HUES6 (cell line): ENCODE measurements around the gene ZBTB8B.
"Not testable (repeated sequence)": the region's sequence is repeated elsewhere in the genome, so short reads cannot be mapped to it uniquely, and the experiment has no call there.

Experiments used
- H3K27ac ChIP-seq: 2 replicates; pipeline ENCODE4 v1.7.0; 2013; ENCODE audit warnings: low read depth, mild to moderate bottlenecking, low read length, inconsistent platforms
- H3K27me3 ChIP-seq: 2 replicates; pipeline ENCODE4 v1.6.1; 2013; ENCODE audit warnings: low read length; ENCODE audit not compliant: control insufficient read depth, insufficient read depth
- H3K36me3 ChIP-seq: 2 replicates; pipeline ENCODE4 v1.6.1; 2013; ENCODE audit warnings: low read length; ENCODE audit not compliant: control insufficient read depth, insufficient read depth
- H3K4me1 ChIP-seq: 2 replicates; pipeline ENCODE4 v1.6.1; 2013; ENCODE audit warnings: low read length; ENCODE audit not compliant: control insufficient read depth, insufficient read depth
- H3K4me3 ChIP-seq: 2 replicates; pipeline ENCODE4 v1.5.1; 2013; ENCODE audit warnings: low read depth, low read length
- H3K9ac ChIP-seq: one replicate; pipeline ENCODE4 v1.6.1; 2013; ENCODE audit warnings: mild to moderate bottlenecking, low read length
- H3K9me3 ChIP-seq: 2 replicates; pipeline ENCODE4 v1.6.1; 2013; ENCODE audit warnings: low read depth, low read length; ENCODE audit not compliant: control insufficient read depth, insufficient read depth

Gene ZBTB8B

GRCh38 chr1:32464716-32465577 lies at the start of gene ZBTB8B:
ZBTB8B (plus strand) TSS chr1:32465072; CDS start chr1:32470625, 5,553 bp downstream.
- Histone ChIP-seq H3K27ac (no peak within 1 kb of the TSS), H3K27me3 (peaks cover 5% of the 10 kb centered on the region; the same call in 1 of the 2 replicates)

GRCh38 chr1:32421775-32422174 lies 43.1 kb upstream of the ZBTB8B start:
- H3K36me3 ChIP-seq: no peaks in the 10 kb centered on the region
- H3K27me3 ChIP-seq: no peaks in the 10 kb centered on the region
- H3K9me3 ChIP-seq: peaks cover 9% of the 10 kb centered on the region; the same call in 1 of the 2 replicates
- H3K27ac ChIP-seq: no peak overlapping the region
- no peak overlapping the region for H3K9ac ChIP-seq
- H3K4me1 ChIP-seq: 0 out of 2 replicates have a peak, but pooled peaks cover 4% of the 10 kb centered on the region
- no peak overlapping the region for H3K4me3 ChIP-seq

More at GRCh38 chr1:32464716-32465577, at the start of gene ZBTB8B:
- Histone ChIP-seq H3K9ac (peak within 1 kb of the TSS; percentile 52), H3K4me3 (peak within 1 kb of the TSS; percentile 75), H3K36me3 (no peaks in the 10 kb centered on the region), H3K4me1 (no peaks in the 10 kb centered on the region), H3K9me3 (peaks cover 4% of the 10 kb centered on the region)

GRCh38 chr1:32426489-32427255 lies 38.2 kb upstream of the ZBTB8B start:
- no peaks in the 10 kb centered on the region for H3K27me3 ChIP-seq
- H3K9me3 ChIP-seq: no peaks in the 10 kb centered on the region
- H3K36me3 ChIP-seq: no peaks in the 10 kb centered on the region
- peaks cover 15% of the 10 kb centered on the region for H3K4me1 ChIP-seq
- no peak overlapping the region for H3K27ac ChIP-seq
- no peak overlapping the region for H3K9ac ChIP-seq
- H3K4me3 ChIP-seq: no peak overlapping the region

- Histone ChIP-seq H3K27ac (no peak overlapping the region), H3K27me3 (no peaks in the 10 kb centered on the region), H3K4me1 (peaks cover 21% of the 10 kb centered on the region), H3K9ac (no peak overlapping the region), H3K9me3 (no peaks in the 10 kb centered on the region), H3K4me3 (no peak overlapping the region), H3K36me3 (no peaks in the 10 kb centered on the region)
These were observed 37.5 kb upstream of the ZBTB8B start for GRCh38 chr1:32427264-32427963.

GRCh38 chr1:32431736-32432400 lies 33.0 kb upstream of the ZBTB8B start:
- Histone ChIP-seq H3K4me3 (no peak overlapping the region), H3K4me1 (peaks cover 22% of the 10 kb centered on the region), H3K27me3 (no peaks in the 10 kb centered on the region), H3K9me3 (no peaks in the 10 kb centered on the region), H3K36me3 (no peaks in the 10 kb centered on the region), H3K27ac (no peak overlapping the region), H3K9ac (no peak overlapping the region)

GRCh38 chr1:32438136-32438535 lies 26.7 kb upstream of the ZBTB8B start:
- Histone ChIP-seq H3K9ac (peak overlapping the region; percentile 51), H3K36me3 (no peaks in the 10 kb centered on the region), H3K27ac (peak overlapping the region; percentile 75), H3K27me3 (no peaks in the 10 kb centered on the region), H3K9me3 (peaks cover 14% of the 10 kb centered on the region; the same call in 1 of the 2 replicates), H3K4me1 (peaks cover 9% of the 10 kb centered on the region), H3K4me3 (no peak overlapping the region)

- not testable (repeated sequence) for H3K36me3 ChIP-seq, H3K4me3 ChIP-seq, H3K27me3 ChIP-seq
- Histone ChIP-seq H3K9me3 (peaks cover 14% of the 10 kb centered on the region; the same call in 1 of the 2 replicates), H3K4me1 (peaks cover 10% of the 10 kb centered on the region), H3K27ac (peak overlapping the region; percentile 88; the same call in 1 of the 2 replicates), H3K9ac (peak overlapping the region; percentile 48)
These were observed 26.1 kb upstream of the ZBTB8B start for GRCh38 chr1:32438777-32439176.

GRCh38 chr1:32441467-32441866 lies 23.4 kb upstream of the ZBTB8B start:
- not testable (repeated sequence) for H3K27ac ChIP-seq, H3K9ac ChIP-seq, H3K36me3 ChIP-seq, H3K4me3 ChIP-seq, H3K27me3 ChIP-seq
- H3K4me1 ChIP-seq: peaks cover 21% of the 10 kb centered on the region
- H3K9me3 ChIP-seq: peaks cover 14% of the 10 kb centered on the region; the same call in 1 of the 2 replicates

GRCh38 chr1:32447469-32448185 lies 17.2 kb upstream of the ZBTB8B start:
- Histone ChIP-seq H3K9me3 (peaks cover 6% of the 10 kb centered on the region; the same call in 1 of the 2 replicates), H3K36me3 (no peaks in the 10 kb centered on the region), H3K27me3 (no peaks in the 10 kb centered on the region), H3K9ac (peak overlapping the region; percentile 21), H3K27ac (peak overlapping the region; percentile 62; the same call in 1 of the 2 replicates), H3K4me1 (peaks cover 32% of the 10 kb centered on the region), H3K4me3 (peak overlapping the region; percentile 43)
